PC-3 (cell line): ENCODE measurements around the gene TAPT1. TPM values are rescaled to one million over a fixed set of nuclear protein-coding genes. Genes with fewer than 3 reads are reported as not detected.

ENCODE experiments used
- ATAC-seq: fragments of 200-7000 bp; cut with Tn5 transposase; 2 replicates; pipeline ENCODE4 v1.9.1; 2020; ENCODE audit warnings: mild to moderate bottlenecking, moderate library complexity
- BruUV-seq: library from RNA; stranded (reverse); fragments of 400-500 nt; replicated peaks from 2 replicates; lab custom pipeline; 2021; lab: Mats Ljungman, UMichigan
- CTCF ChIA-PET: fragments of 300-600 bp; sonication (Branson Sonifier 250); formaldehyde crosslinking; loops from one replicate; lab custom pipeline; 2022; ENCODE audit warnings: antibody characterized with exemption; lab: Charles Lee
- POLR2A ChIA-PET: fragments of 300-600 bp; sonication (Branson Sonifier 250); formaldehyde crosslinking; loops from one replicate; lab custom pipeline; 2022; ENCODE audit warnings: antibody characterized with exemption; ENCODE audit not compliant: unreplicated experiment; lab: Charles Lee
- DNase-seq: peaks from one replicate; pipeline ENCODE4 v3.0.0-alpha.2; 2015
- H2AFZ ChIP-seq: fragments of 300-600 bp; sonication (generic); 2 replicates; pipeline ENCODE4 v1.6.0; 2016; ENCODE audit warnings: antibody characterized with exemption, low read length
- H3F3A ChIP-seq: fragments of 300-600 bp; sonication (generic); one replicate; pipeline ENCODE4 v1.6.0; 2017; ENCODE audit warnings: antibody characterized with exemption, low read length, control low read depth, mild to moderate bottlenecking; ENCODE audit not compliant: unreplicated experiment
- H3K27ac ChIP-seq: fragments of 300-600 bp; sonication (generic); 2 replicates; pipeline ENCODE4 v1.5.1; 2016; ENCODE audit warnings: mild to moderate bottlenecking, low read length
- H3K27me3 ChIP-seq: fragments of 300-600 bp; sonication (generic); 2 replicates; pipeline ENCODE4 v1.6.1; 2016; ENCODE audit warnings: low read length, mixed read lengths
- H3K36me3 ChIP-seq: fragments of 300-600 bp; sonication (generic); 2 replicates; pipeline ENCODE4 v1.6.1; 2016; ENCODE audit warnings: low read depth, mixed run types, low read length, mixed read lengths
- H3K4me1 ChIP-seq: fragments of 300-600 bp; sonication (generic); 2 replicates; pipeline ENCODE4 v1.5.1; 2016; ENCODE audit warnings: low read length; ENCODE audit not compliant: insufficient read depth
- H3K4me2 ChIP-seq: fragments of 300-600 bp; sonication (generic); 2 replicates; pipeline ENCODE4 v1.6.0; 2016; ENCODE audit warnings: low read length
- H3K4me3 ChIP-seq: fragments of 300-600 bp; sonication (generic); 2 replicates; pipeline ENCODE4 v1.5.1; 2016; ENCODE audit warnings: mild to moderate bottlenecking, low read length, mixed read lengths
- H3K79me2 ChIP-seq: fragments of 300-600 bp; sonication (generic); 2 replicates; pipeline ENCODE4 v1.6.1; 2017; ENCODE audit warnings: low read length, mixed read lengths
- H3K9ac ChIP-seq: fragments of 300-600 bp; sonication (generic); 2 replicates; pipeline ENCODE4 v1.6.0; 2016; ENCODE audit warnings: mild to moderate bottlenecking, low read length
- H3K9me2 ChIP-seq: fragments of 300-600 bp; sonication (generic); replicated peaks from 2 replicates; pipeline ENCODE4 v1.6.1; 2016; ENCODE audit warnings: mixed run types, low read length, mixed read lengths
- H3K9me3 ChIP-seq: fragments of 300-600 bp; sonication (generic); 2 replicates; pipeline ENCODE4 v1.6.1; 2016; ENCODE audit warnings: low read length, mixed read lengths
- H4K20me1 ChIP-seq: fragments of 300-600 bp; sonication (generic); 2 replicates; pipeline ENCODE4 v1.6.1; 2016; ENCODE audit warnings: low read length, mixed read lengths
- CTCF ChIP-seq: fragments of 300-600 bp; sonication (generic); conservative IDR thresholded peaks from 2 replicates; pipeline ENCODE4 v1.5.1; 2017; ENCODE audit warnings: antibody characterized with exemption, low read depth, mild to moderate bottlenecking, low read length
- EZH2 ChIP-seq: fragments of 300-600 bp; sonication (generic); IDR thresholded peaks from one replicate; pipeline ENCODE4 v1.6.1; 2017; ENCODE audit warnings: antibody characterized with exemption, mild to moderate bottlenecking, low read length; ENCODE audit not compliant: unreplicated experiment
- EZH2phosphoT487 ChIP-seq: fragments of 300-600 bp; sonication (generic); IDR thresholded peaks from 2 replicates; pipeline ENCODE4 v1.6.1; 2018; ENCODE audit warnings: mild to moderate bottlenecking, antibody characterized with exemption, low read length, borderline replicate concordance
- intact Hi-C: fragments of 100-400 bp; cut with micrococcal nuclease; formaldehyde crosslinking; loops from 2 replicates; pipeline ENCODE4 v1.9.0; 2023
- total RNA-seq: library from RNA; depleted of rRNA; stranded (reverse); fragments of >200 nt; gene quantifications from 2 replicates; pipeline ENCODE4 v1.2.3, GENCODE V29; 2014

TAPT1 gene
- total RNA-seq, 1 experiment from 2014 or later: 8.7 TPM

- Histone ChIP-seq H4K20me1 (no peaks in the 10 kb centered on the region), H3K27me3 (no peaks in the 10 kb centered on the region), H3K79me2 (no peaks in the 10 kb centered on the region), H3K9ac (no peak overlapping the region), H3K4me2 (no peak overlapping the region), H3K36me3 (no peaks in the 10 kb centered on the region), H2AFZ (no peak overlapping the region), H3K9me3 (no peaks in the 10 kb centered on the region), H3F3A (no peaks in the 10 kb centered on the region), H3K4me3 (no peak overlapping the region), H3K27ac (no peak overlapping the region), H3K9me2 (no peaks in the 10 kb centered on the region), H3K4me1 (no peaks in the 10 kb centered on the region)
- CTCF ChIA-PET: no interaction called here
- ATAC-seq (no peak), DNase-seq (no peak)
- TF ChIP-seq CTCF (no peak), EZH2phosphoT487 (no peak), EZH2 (no peak)
- POLR2A ChIA-PET: no interaction called here
- intact Hi-C loops: loop anchor here (5.0 kb wide), 1 partner anchor 34 kb away; the partner anchor contains the start of gene TAPT1
- no TSS peak for BruUV-seq
Observed at GRCh38 chr4:16261313-16261878, 35.1 kb upstream of the TAPT1 start.

- no peaks in the 10 kb centered on the region for H3K9me2 ChIP-seq
- POLR2A ChIA-PET: no interaction called here
- no peak for DNase-seq
- ATAC-seq: no peak
- no peak overlapping the region for H3K4me2 ChIP-seq
- H4K20me1 ChIP-seq: no peaks in the 10 kb centered on the region
- no peaks in the 10 kb centered on the region for H3K4me1 ChIP-seq
- no peak overlapping the region for H3K27ac ChIP-seq
- no peaks in the 10 kb centered on the region for H3K27me3 ChIP-seq
- H2AFZ ChIP-seq: no peak overlapping the region
- no peaks in the 10 kb centered on the region for H3K79me2 ChIP-seq
- H3K36me3 ChIP-seq: no peaks in the 10 kb centered on the region
- TF ChIP-seq EZH2: no peak
- TF ChIP-seq CTCF: no peak
- no peak for TF ChIP-seq EZH2phosphoT487
- CTCF ChIA-PET: no interaction called here
- no peaks in the 10 kb centered on the region for H3K9me3 ChIP-seq
- no peak overlapping the region for H3K9ac ChIP-seq
- intact Hi-C loops: loop anchor here (5.0 kb wide), 1 partner anchor 33 kb away; the partner anchor contains the start of gene TAPT1
- no peaks in the 10 kb centered on the region for H3F3A ChIP-seq
- no peak overlapping the region for H3K4me3 ChIP-seq
- no TSS peak for BruUV-seq
Observed at GRCh38 chr4:16259889-16260246, 33.6 kb upstream of the TAPT1 start.

- H3K36me3 ChIP-seq: no peaks in the 10 kb centered on the region
- intact Hi-C loops: no loop called here
- H2AFZ ChIP-seq: no peak overlapping the region
- no peak overlapping the region for H3K4me2 ChIP-seq
- ChIA-PET POLR2A (no interaction called here), CTCF (no interaction called here)
- no peaks in the 10 kb centered on the region for H3K79me2 ChIP-seq
- H3K4me1 ChIP-seq: peaks cover 3% of the 10 kb centered on the region
- H3K9ac ChIP-seq: no peak overlapping the region
- H3K9me2 ChIP-seq: no peaks in the 10 kb centered on the region
- H3K9me3 ChIP-seq: no peaks in the 10 kb centered on the region
- no peak for ATAC-seq
- no peaks in the 10 kb centered on the region for H3F3A ChIP-seq
- no peaks in the 10 kb centered on the region for H3K27me3 ChIP-seq
- no peak for DNase-seq
- TF ChIP-seq CTCF (no peak), EZH2phosphoT487 (no peak), EZH2 (no peak)
- H3K27ac ChIP-seq: no peak overlapping the region
- no peak overlapping the region for H3K4me3 ChIP-seq
- no peaks in the 10 kb centered on the region for H4K20me1 ChIP-seq
- no TSS peak for BruUV-seq
Observed at GRCh38 chr4:16259241-16259888, 33.1 kb upstream of the TAPT1 start.
